ENCODE data around the gene SNX5. TPM values are rescaled to one million over a fixed set of nuclear protein-coding genes. Genes with fewer than 3 reads are reported as not detected.

The SNX5 gene
- 100 to 1,000 TPM; 131 to 257 (median 132) TPM for total RNA-seq

GRCh38 chr20:17968366-17969277, at the start of gene SNX5, which contains the start of gene MGME1:
SNX5 (minus strand) TSS chr20:17968794; CDS start chr20:17968425, 369 bp downstream.
MGME1 (plus strand) TSS chr20:17969018; CDS start chr20:17969860, 842 bp downstream.
- Histone ChIP-seq H3K27me3 (no peaks in the 10 kb centered on the region), H3K4me3 (peak within 1 kb of the TSS; percentile 73 to 89 (median 81)), H3K9me3 (no peaks in the 10 kb centered on the region), H3K27ac (peak within 1 kb of the TSS; percentile 94 to 97 (median 95)), H3K36me3 (no peaks in the 10 kb centered on the region), H3K4me1 (peaks cover 0 to 53% (median 28%) of the 10 kb centered on the region in 4 donors)
- DNase-seq: peak; percentile 98 to 100 (median 99)
- TF ChIP-seq CTCF (IDR thresholded peaks at IDR 0.05) (peak in 1 of 6 experiments; percentile 6), POLR2A (IDR thresholded peaks at IDR 0.05) (peak; percentile 67 to 84)

- DNase-seq: no peak
- Histone ChIP-seq H3K27ac (no peak overlapping the region), H3K4me1 (no peaks in the 10 kb centered on the region), H3K4me3 (no peak overlapping the region), H3K9me3 (no peaks in the 10 kb centered on the region), H3K36me3 (peaks cover 0 to 6% (median 0%) of the 10 kb centered on the region in 3 donors), H3K27me3 (no peaks in the 10 kb centered on the region)
- no peak for TF ChIP-seq POLR2A (IDR thresholded peaks at IDR 0.05)
Observed at GRCh38 chr20:18018100-18018499, 49.5 kb upstream of the SNX5 start.

- Histone ChIP-seq H3K27ac (no peak overlapping the region), H3K27me3 (no peaks in the 10 kb centered on the region), H3K36me3 (no peaks in the 10 kb centered on the region), H3K9me3 (no peaks in the 10 kb centered on the region), H3K4me3 (no peak overlapping the region), H3K4me1 (no peaks in the 10 kb centered on the region)
- no peak for DNase-seq
- TF ChIP-seq CTCF (IDR thresholded peaks at IDR 0.05): no peak
- no peak for TF ChIP-seq POLR2A (IDR thresholded peaks at IDR 0.05)
Observed at GRCh38 chr20:18016772-18017171, 48.2 kb upstream of the SNX5 start.

- H3K4me3 ChIP-seq: no peak overlapping the region
- no peak for DNase-seq
- H3K27me3 ChIP-seq: no peaks in the 10 kb centered on the region
- no peak for TF ChIP-seq CTCF (IDR thresholded peaks at IDR 0.05)
- TF ChIP-seq POLR2A (IDR thresholded peaks at IDR 0.05): no peak
- H3K36me3 ChIP-seq: no peaks in the 10 kb centered on the region
- no peaks in the 10 kb centered on the region for H3K4me1 ChIP-seq
- H3K27ac ChIP-seq: no peak overlapping the region
- no peaks in the 10 kb centered on the region for H3K9me3 ChIP-seq
Observed at GRCh38 chr20:18014411-18014810, 45.8 kb upstream of the SNX5 start.

GRCh38 chr20:18012901-18013300, 44.3 kb upstream of the SNX5 start:
- no peak overlapping the region for H3K27ac ChIP-seq
- no peak overlapping the region for H3K4me3 ChIP-seq
- no peak for DNase-seq
- H3K9me3 ChIP-seq: no peaks in the 10 kb centered on the region
- no peaks in the 10 kb centered on the region for H3K4me1 ChIP-seq
- TF ChIP-seq CTCF (IDR thresholded peaks at IDR 0.05) (no peak), POLR2A (IDR thresholded peaks at IDR 0.05) (no peak)
- H3K36me3 ChIP-seq: no peaks in the 10 kb centered on the region
- H3K27me3 ChIP-seq: no peaks in the 10 kb centered on the region

GRCh38 chr20:18011951-18012645, 43.5 kb upstream of the SNX5 start:
- no peak for TF ChIP-seq CTCF (IDR thresholded peaks at IDR 0.05)
- no peak for TF ChIP-seq POLR2A (IDR thresholded peaks at IDR 0.05)

More at GRCh38 chr20:18011951-18012645, 43.5 kb upstream of the SNX5 start:
- H3K36me3 ChIP-seq: no peaks in the 10 kb centered on the region
- no peak overlapping the region for H3K4me3 ChIP-seq
- no peaks in the 10 kb centered on the region for H3K9me3 ChIP-seq
- H3K27ac ChIP-seq: no peak overlapping the region
- H3K27me3 ChIP-seq: no peaks in the 10 kb centered on the region
- DNase-seq: no peak
- H3K4me1 ChIP-seq: no peaks in the 10 kb centered on the region

Measured in Peyer's patch (tissue), 4 donors.